T47D (cell line): ENCODE results near the gene MTG1.
"Not testable (repeated sequence)": the region's sequence is repeated elsewhere in the genome, so short reads cannot be mapped to it uniquely, and the experiment has no call there.

Source experiments
- DNase-seq, 2 experiments: peaks; one replicate each; pipeline versions ENCODE4 v3.0.0 to v3.0.0-alpha.2; 2011 to 2012; ENCODE audit warnings: low read depth in 1 of 2, low spot score in 1 of 2
- JUND ChIP-seq: IDR thresholded peaks from 2 replicates; pipeline ENCODE4 v1.6.1; 2012; ENCODE audit warnings: low read depth
- in situ Hi-C: cut with HindIII; loops from 2 replicates; pipeline ENCODE4 v1.10.0; 2016; ENCODE audit warnings: low sequenced_read_pairs, low pct_unique_long_range_greater_than_20kb

MTG1 gene

DNA sequence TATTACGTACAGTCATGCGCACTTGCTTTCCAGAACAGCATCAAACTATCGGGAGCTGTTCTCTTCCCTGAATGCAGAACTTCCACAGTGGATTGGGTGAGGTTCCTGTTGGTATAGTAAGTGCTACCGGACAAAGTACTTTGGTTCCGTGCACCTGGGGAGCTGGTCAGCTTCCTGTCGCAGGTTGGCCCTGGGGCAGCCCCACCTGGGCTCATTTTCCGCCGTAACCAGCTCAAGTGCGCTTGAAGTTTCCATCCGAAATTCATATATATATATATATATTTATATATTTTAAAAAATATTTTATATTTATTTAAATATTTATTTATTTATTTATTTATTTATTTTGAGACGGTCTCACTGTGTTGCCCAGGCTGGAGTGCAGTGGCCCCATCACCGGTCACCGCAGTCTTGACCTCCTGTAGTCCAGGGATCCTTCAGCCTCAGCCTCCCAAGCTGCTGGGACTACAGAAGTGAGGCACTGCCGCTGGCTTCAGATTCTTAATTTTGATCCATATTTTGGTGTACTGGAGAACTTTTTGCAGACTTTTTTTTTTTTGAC is 66.3 kb downstream of the MTG1 start:
- in situ Hi-C loops = no loop called here
- no peak for TF ChIP-seq JUND
- DNase-seq = no peak

DNA sequence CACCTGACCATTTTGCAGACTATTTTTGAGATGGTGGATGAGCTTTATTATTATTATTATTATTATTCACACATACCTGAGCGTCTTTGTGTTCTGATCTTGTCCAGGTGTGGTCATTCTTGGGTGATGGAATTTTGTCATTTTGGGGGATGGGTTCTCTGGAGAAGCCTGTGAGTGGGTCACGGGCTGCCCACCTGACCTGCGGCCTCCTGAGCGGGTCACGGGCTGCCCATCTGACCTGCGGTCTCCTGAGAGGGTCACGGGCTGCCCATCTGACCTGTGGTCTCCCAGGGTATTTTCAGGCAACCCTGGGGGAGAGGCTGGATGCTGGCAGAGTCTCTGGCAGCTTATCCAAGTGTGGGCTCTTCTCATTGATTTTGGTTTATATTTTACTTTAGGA is 67.1 kb downstream of the MTG1 start:
- DNase-seq = no peak
- in situ Hi-C loops = no loop called here
- TF ChIP-seq JUND = no peak

DNA sequence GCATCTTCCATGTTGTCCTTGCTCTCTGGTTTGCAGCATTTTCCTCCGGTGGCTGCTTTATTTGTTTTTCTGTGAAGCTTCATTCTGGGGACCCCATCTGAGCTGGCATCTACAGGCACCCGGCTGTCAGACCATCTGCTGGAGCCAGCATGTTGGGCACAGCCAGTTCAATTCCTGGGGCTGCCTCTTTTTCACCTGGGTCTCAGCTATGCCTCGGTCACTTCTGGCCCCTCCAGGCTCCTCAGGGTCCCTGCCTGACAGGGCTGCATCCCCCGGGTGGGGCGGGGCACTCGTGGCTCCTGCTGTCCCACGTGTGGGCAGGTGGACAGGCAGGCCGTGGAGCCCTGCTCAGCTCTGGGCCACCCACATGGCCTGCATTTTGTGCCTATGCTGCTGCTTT is 67.9 kb downstream of the MTG1 start:
- no peak for DNase-seq
- in situ Hi-C loops = no loop called here
- TF ChIP-seq JUND = no peak

DNA sequence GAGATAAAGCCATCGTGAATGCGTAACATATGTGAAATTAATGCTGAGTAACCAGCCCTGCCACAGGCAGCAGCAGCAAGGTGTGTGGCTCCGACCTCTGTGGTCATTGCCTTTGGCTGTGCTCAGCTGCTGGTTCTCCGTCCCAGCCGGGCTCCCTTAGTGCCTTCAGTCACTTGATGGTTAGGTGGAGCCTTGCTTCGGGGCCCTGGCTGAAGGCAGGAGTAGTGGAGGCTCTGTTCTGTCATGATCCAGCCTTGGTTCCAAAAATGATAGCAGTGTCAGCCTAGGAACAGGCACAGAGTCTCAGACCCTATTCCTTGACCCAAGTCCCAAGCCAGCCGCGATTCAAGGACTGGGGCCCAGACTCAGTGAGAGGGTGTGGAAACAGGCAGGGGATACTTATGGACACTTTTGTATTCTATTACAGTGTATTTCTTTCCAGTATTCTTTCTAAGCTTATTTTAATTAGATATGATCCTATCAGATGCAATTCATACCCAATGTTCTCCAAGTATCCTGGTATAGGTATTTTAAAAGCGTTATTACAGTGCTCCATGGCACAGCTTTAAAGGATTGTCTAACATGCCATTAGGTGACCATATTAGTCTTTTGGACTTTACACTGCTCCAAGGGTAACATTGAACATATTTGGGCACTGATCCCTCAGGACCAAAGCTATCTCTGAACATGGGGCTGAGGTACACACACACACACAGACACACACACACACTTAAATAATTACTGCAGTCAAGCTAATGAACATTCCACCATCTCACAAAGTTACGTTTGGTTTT is 68.8 kb downstream of the MTG1 start:
- TF ChIP-seq JUND = no peak
- in situ Hi-C loops = no loop called here
- DNase-seq = no peak

DNA sequence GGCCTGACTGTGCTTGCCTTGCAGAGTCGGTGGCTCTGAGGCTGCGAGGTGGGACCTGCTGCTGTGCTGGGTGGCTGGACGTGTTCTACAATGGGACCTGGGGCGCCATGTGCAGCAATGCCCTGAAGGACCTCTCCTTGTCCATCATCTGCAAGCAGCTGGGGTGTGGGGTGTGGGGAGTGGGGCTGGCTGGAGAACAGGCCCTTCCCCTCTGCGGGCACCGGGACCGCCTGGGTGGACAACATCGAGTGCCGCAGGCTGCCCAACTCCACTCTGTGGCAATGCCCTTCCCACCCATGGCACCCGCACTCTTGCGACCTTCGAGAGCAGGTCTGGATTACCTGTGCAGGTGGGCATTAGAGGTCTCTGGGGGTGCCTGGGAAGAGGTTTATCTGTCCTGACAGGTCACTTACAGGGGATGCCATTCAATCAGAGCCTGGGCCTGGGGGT is 70.7 kb downstream of the MTG1 start:
- no peak for TF ChIP-seq JUND
- DNase-seq = no peak
- in situ Hi-C loops = no loop called here

DNA sequence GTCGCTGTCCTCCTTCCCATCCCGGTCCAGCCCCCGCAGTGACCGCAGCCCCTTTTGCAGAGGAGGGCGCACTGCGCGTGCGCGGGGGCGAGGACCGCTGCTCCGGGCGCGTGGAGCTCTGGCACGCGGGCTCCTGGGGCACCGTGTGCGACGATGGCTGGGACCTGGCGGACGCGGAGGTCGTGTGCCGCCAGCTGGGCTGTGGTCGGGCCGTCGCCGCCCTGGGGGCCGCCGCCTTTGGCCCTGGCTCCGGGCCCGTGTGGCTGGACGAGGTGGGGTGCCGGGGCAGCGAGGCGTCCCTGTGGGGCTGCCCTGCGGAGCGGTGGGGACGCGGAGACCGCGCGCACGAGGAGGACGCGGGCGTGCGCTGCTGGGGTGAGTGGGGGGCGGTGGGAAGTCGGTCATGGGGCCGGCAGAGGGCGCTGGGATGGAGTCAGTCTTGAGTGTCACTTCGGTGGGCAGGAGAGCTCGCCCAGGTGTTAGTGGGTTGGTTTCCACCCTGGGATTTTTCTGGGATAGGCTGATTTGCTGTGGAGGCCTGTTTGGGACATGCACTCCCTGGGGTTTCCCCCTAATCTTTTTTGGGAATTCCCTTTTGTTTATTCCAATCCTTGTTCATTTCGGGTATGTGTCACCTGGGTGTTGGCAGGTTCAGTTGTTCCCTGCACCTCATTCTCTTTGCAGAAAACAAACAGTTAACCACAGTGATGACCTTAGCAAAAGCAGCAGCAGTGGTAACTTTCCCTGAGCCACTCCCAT is 71.4 kb downstream of the MTG1 start:
- TF ChIP-seq JUND = no peak
- in situ Hi-C loops = no loop called here
- DNase-seq = no peak

DNA sequence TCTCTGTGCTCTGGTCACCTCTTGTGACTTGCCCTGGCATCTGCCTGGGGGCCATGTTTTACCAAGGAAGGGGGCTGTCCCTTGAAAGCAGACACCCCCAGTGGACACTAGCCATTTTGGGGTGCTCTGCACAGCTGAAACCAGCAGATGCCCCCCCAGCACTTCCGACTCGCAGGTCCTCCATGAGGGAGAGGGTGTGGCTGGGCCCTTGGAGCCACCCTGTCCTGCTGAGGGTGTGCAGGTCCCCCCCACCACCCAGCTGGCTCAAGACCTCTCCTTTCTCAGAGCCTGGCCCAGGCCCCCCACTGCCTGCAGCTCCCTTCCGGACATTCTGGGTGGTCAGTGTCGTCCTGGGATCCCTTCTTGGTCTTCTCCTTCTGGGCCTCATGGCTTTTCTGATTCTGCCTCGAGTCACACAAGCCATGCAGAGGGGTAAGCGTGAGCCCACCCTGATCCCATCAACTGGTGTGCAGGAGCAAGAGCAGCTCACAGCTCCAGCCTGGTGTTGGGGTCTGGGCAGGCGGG is 72.1 kb downstream of the MTG1 start:
- in situ Hi-C loops = no loop called here
- DNase-seq = no peak
- TF ChIP-seq JUND = no peak

DNA sequence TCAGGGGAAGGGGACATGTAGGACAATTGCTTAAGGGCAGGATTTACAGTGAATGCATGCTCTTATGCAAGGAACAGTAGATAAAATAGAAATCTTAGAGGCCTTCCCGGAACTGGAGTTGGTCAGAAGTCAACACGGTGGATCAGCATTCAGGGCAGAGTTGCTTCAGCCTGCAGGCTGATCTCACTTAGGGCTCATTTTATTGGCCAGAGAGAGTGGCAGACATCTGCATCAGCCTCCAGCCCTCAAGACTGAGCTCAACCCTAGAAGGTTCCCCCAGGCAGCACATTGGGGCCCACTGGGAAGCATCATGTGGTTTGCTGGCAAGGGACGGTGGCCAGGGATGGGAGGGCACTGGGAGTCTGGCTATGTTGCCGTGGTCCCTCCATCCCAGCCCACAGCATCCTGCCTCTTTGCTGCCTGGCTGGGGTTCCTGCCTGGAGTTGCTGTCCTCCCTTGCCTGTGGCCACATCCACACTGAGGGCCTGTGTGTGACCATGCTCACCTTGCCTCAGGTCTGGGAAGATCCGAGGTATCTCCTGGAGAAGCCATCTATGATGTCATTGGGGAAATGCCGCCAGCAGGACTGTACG is 72.8 kb downstream of the MTG1 start:
- DNase-seq = no peak
- in situ Hi-C loops = no loop called here
- TF ChIP-seq JUND = no peak

DNA sequence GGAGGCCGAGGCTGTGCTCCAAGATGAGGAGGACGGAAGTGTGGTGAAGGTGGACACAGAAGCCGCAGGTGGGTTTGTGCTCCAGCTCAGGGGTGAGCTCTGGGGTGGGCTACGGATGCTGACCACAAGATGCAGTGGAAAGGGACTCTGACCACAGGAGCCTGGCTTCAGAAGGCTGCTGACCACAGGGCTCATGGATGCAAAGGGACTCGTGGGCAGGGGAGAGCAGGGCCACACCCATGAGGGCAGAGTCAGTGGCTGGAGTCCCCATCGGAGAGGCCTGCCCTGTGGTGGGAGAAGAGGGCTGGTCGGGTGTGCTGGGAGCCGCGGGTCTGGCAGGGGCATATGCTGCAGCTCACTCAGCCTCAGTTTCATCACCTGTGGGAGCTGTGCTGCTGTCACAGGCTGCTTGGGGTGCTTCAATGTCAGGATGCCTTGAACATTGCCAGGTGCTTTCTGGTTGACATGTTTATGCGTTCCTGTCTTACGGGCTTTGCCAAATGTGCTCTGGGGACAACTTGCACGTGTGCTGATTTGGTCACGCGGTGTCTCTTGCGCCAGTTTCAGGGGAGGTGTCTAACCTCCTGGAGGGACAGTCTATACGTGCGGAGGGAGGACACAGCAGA is 73.4 kb downstream of the MTG1 start:
- in situ Hi-C loops = no loop called here
- TF ChIP-seq JUND = no peak
- DNase-seq = no peak

DNA sequence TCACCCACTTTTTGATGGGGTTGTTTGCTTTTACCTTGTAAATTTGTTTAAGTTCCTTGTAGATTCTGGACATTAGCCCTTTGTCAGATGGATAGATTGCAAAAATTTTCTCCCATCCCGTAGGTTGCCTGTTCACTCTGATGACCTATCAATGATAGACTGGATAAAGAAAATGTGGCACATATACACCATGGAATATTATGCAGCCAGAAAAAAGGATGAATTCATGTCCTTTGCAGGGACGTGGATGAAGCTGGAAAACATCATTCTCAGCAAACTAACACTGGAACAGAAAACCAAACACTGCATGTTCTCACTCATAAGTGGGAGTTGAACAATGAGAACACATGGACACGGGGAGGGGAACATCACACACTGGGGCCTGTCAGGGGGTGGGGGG is 75.2 kb downstream of the MTG1 start:
- in situ Hi-C loops, DNase-seq: not testable (repeated sequence)

DNA sequence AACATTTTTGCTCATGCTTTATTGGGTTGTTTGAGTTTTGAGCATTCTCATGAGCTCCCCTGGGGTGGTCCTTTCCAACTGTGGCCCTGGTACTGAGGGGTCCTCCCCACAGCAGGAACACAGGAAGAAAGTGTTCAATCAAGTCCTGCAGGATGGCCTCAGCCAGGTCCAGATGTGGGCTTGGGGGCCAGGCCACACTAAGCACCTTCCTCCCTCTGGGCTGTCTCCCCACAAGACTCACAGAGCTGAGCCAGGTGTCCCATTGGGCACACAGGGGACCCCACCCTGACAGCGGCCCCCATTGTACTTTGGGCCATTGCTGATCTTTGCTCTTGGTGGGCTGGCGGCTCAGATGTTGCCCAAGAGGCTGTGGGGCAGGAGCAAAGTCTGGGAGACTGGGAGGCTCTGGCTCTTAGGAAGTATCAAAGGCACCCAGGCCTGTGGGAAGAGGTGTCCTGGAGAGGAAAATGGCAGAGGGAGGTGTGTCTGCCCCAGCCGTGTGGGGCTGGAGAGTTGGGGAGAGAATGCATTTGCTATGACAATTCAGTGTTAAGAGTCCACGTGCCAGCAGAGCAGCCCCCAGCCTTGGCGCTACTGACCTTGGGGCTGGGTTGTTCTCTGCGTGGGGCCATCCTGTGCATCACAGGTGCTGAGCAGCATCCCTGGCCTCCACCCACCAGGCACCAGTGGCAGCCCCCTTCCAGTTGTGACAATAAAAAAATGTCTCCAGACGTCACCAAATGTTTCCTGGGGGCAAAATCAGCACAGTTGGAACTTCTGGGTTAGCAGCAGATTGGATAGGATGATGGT is 77.5 kb downstream of the MTG1 start:
- DNase-seq = no peak
- in situ Hi-C loops = no loop called here
- no peak for TF ChIP-seq JUND
